ENCODE measurements around the gene IFT27. TPM values are rescaled to one million over a fixed set of nuclear protein-coding genes. Genes with fewer than 3 reads are reported as not detected.

Gene IFT27
- total RNA-seq, 1 donor from 2014 or later: 31.2 TPM

- Histone ChIP-seq H3K4me1 (peaks cover 18% of the 10 kb centered on the region), H3K4me3 (no peak overlapping the region), H3K36me3 (peaks cover 36% of the 10 kb centered on the region), H3K27ac (replicated peaks) (no peak overlapping the region), H3K9me3 (replicated peaks) (no peaks in the 10 kb centered on the region), H3K27me3 (ENCODE audit: low read depth) (no peaks in the 10 kb centered on the region)
- TF ChIP-seq, protein P1, sequence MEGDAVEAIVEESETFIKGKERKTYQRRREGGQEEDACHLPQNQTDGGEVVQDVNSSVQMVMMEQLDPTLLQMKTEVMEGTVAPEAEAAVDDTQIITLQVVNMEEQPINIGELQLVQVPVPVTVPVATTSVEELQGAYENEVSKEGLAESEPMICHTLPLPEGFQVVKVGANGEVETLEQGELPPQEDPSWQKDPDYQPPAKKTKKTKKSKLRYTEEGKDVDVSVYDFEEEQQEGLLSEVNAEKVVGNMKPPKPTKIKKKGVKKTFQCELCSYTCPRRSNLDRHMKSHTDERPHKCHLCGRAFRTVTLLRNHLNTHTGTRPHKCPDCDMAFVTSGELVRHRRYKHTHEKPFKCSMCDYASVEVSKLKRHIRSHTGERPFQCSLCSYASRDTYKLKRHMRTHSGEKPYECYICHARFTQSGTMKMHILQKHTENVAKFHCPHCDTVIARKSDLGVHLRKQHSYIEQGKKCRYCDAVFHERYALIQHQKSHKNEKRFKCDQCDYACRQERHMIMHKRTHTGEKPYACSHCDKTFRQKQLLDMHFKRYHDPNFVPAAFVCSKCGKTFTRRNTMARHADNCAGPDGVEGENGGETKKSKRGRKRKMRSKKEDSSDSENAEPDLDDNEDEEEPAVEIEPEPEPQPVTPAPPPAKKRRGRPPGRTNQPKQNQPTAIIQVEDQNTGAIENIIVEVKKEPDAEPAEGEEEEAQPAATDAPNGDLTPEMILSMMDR (IDR thresholded peaks at IDR 0.05; ENCODE audit: borderline replicate concordance): no peak
- DNase-seq: no peak
- intact Hi-C loops (cut with micrococcal nuclease): no loop called here
These were observed 7.8 kb downstream of the IFT27 start for GRCh38 chr22:36768141-36768540.

- no peak for DNase-seq
- Histone ChIP-seq H3K4me3 (no peak overlapping the region), H3K4me1 (peaks cover 28% of the 10 kb centered on the region), H3K36me3 (peaks cover 34% of the 10 kb centered on the region), H3K27me3 (ENCODE audit: low read depth) (no peaks in the 10 kb centered on the region), H3K9me3 (replicated peaks) (no peaks in the 10 kb centered on the region), H3K27ac (replicated peaks) (no peak overlapping the region)
- intact Hi-C loops (cut with micrococcal nuclease): no loop called here
- TF ChIP-seq, protein P1 (IDR thresholded peaks at IDR 0.05; ENCODE audit: borderline replicate concordance): no peak
These were observed 8.7 kb downstream of the IFT27 start for GRCh38 chr22:36767035-36767775.

DNA sequence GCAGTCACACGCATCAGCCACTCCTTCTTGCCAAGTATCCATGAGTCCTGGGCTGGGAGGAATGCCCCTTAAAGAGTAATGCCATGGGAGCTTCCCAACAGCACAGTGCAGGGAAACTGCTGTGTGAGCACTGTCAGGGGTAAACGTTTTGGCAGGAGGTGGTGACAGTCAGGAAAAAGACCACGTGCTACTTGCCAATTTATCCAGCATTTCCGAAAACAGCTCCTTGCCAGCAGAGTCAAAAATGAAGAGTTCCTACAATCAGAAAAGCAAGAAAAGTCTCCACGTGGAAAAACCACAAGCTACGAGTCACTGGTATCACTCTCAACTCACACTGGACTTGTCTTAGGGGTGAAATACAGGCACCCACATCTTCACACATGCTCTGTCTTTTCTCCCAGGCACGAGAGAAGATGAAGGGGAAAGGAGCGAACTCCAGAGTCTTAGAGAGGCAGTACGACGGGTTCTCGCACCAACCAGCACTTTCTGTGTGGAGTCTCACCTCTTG is 9.9 kb downstream of the IFT27 start:
- no peaks in the 10 kb centered on the region for H3K9me3 ChIP-seq (replicated peaks)
- peaks cover 26% of the 10 kb centered on the region for H3K4me1 ChIP-seq
- peaks cover 24% of the 10 kb centered on the region for H3K36me3 ChIP-seq
- no peak for DNase-seq
- TF ChIP-seq, protein P1 (IDR thresholded peaks at IDR 0.05; ENCODE audit: borderline replicate concordance): no peak
- intact Hi-C loops (cut with micrococcal nuclease): no loop called here
- no peaks in the 10 kb centered on the region for H3K27me3 ChIP-seq (ENCODE audit: low read depth)
- no peak overlapping the region for H3K4me3 ChIP-seq
- H3K27ac ChIP-seq (replicated peaks): no peak overlapping the region

- Histone ChIP-seq H3K4me1 (peaks cover 20% of the 10 kb centered on the region), H3K9me3 (replicated peaks) (no peaks in the 10 kb centered on the region), H3K36me3 (peaks cover 24% of the 10 kb centered on the region), H3K27ac (replicated peaks) (no peak overlapping the region), H3K4me3 (no peak overlapping the region), H3K27me3 (ENCODE audit: low read depth) (no peaks in the 10 kb centered on the region)
- intact Hi-C loops (cut with micrococcal nuclease): no loop called here
- no peak for DNase-seq
- TF ChIP-seq, protein P1 (IDR thresholded peaks at IDR 0.05; ENCODE audit: borderline replicate concordance): no peak
These were observed 10.6 kb downstream of the IFT27 start for GRCh38 chr22:36765131-36765942.

DNA sequence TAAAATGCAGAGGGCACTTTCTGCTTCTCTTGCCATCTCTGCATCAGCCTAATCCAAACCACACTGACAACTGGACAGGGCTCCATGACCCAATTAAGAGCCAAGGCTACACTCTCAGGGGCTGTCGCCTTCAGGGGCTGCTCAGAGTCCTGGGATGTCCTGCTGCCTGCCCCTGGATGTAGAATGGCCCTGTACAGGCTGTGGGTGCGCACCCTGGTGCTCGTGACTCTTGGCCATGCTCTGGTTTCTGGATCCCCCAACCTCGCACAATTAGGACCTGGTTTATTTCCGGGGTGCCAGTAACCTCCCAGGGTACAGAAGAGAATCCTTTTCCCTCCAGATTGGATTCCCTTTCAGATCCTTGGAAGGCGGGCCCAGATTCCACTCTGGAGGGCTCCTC is 11.3 kb downstream of the IFT27 start:
- peaks cover 13% of the 10 kb centered on the region for H3K4me1 ChIP-seq
- peaks cover 28% of the 10 kb centered on the region for H3K36me3 ChIP-seq
- no peaks in the 10 kb centered on the region for H3K9me3 ChIP-seq (replicated peaks)
- no peak overlapping the region for H3K4me3 ChIP-seq
- H3K27ac ChIP-seq (replicated peaks): no peak overlapping the region
- DNase-seq: no peak
- TF ChIP-seq, protein P1 (IDR thresholded peaks at IDR 0.05; ENCODE audit: borderline replicate concordance): no peak
- H3K27me3 ChIP-seq (ENCODE audit: low read depth): no peaks in the 10 kb centered on the region
- intact Hi-C loops (cut with micrococcal nuclease): no loop called here
